DMS153 treated with DMSO at 0.1 percent for 48 hours (cell line): Measurements from ENCODE around the gene XPC.

ENCODE experiments used
- DNase-seq: peaks from one replicate; lab custom pipeline; 2025; ENCODE audit not compliant: unreplicated experiment; lab: John Stamatoyannopoulos, UW

The XPC gene

GRCh38 chr3:14174483-14174882 lies 3.9 kb downstream of the XPC start:
- no peak for DNase-seq

GRCh38 chr3:14172496-14172895 lies 5.9 kb downstream of the XPC start:
- DNase-seq, result no peak

- no peak for DNase-seq
These were observed 7.8 kb downstream of the XPC start for GRCh38 chr3:14170531-14171159.

GRCh38 chr3:14169871-14170270 lies 8.5 kb downstream of the XPC start:
- DNase-seq, result no peak

- DNase-seq, result no peak
These were observed 9.0 kb downstream of the XPC start for GRCh38 chr3:14169435-14169834.

GRCh38 chr3:14166877-14167603 lies 11.4 kb downstream of the XPC start:
- DNase-seq, result no peak

GRCh38 chr3:14162178-14162577 lies 16.2 kb downstream of the XPC start:
- DNase-seq, result no peak

GRCh38 chr3:14161282-14161681 lies 17.1 kb downstream of the XPC start:
- no peak for DNase-seq

GRCh38 chr3:14159426-14159825 lies 19.0 kb downstream of the XPC start:
- no peak for DNase-seq

- no peak for DNase-seq
These were observed 20.0 kb downstream of the XPC start for GRCh38 chr3:14158370-14158769.

GRCh38 chr3:14157951-14158350 lies 20.4 kb downstream of the XPC start:
- no peak for DNase-seq

GRCh38 chr3:14156843-14157561 lies 21.4 kb downstream of the XPC start:
- DNase-seq, result no peak

- DNase-seq, result no peak
These were observed 22.2 kb downstream of the XPC start for GRCh38 chr3:14156201-14156600.

GRCh38 chr3:14154895-14155440 lies 23.4 kb downstream of the XPC start:
- no peak for DNase-seq

- DNase-seq, result no peak
These were observed 24.1 kb downstream of the XPC start for GRCh38 chr3:14154276-14154675.

GRCh38 chr3:14153663-14154062 lies 24.7 kb downstream of the XPC start:
- DNase-seq, result no peak

GRCh38 chr3:14152963-14153355 lies 25.4 kb downstream of the XPC start:
- no peak for DNase-seq

- no peak for DNase-seq
These were observed 26.0 kb downstream of the XPC start for GRCh38 chr3:14152233-14152962.

- DNase-seq, result no peak
These were observed 26.8 kb downstream of the XPC start for GRCh38 chr3:14151471-14152083.

GRCh38 chr3:14150491-14151230 lies 27.7 kb downstream of the XPC start:
- no peak for DNase-seq
